T-cell (primary cell): Measurements from ENCODE around the gene DIRAS1. TPM values are rescaled to one million over a fixed set of nuclear protein-coding genes. Genes with fewer than 3 reads are reported as not detected.

Source experiments
- ATAC-seq, 4 experiments: fragments of 200-7000 bp in 3 of 4; fragments of 150-1000 bp in 1 of 4; cut with Tn5 transposase; replicated peaks in 1 of 4; 1 replicate in 3 of 4; 2 replicates in 1 of 4; pipeline ENCODE4 v1.10.0; 2021; ENCODE audit warnings: moderate library complexity in 3 of 4, mild to moderate bottlenecking in 2 of 4, moderate number of reproducible peaks in 1 of 4
- CTCF ChIA-PET, 2 donors: fragments of 300-600 bp; sonication (Branson Sonifier 250); formaldehyde crosslinking; loops; one replicate each; lab custom pipeline; 2022; ENCODE audit warnings: antibody characterized with exemption in 2 of 2; lab: Charles Lee
- POLR2A ChIA-PET, 2 donors: fragments of 300-600 bp; sonication (Branson Sonifier 250); formaldehyde crosslinking; loops; one replicate each; lab custom pipeline; 2022; ENCODE audit warnings: antibody characterized with exemption in 2 of 2; lab: Charles Lee
- DNase-seq, 35 experiments: peaks; one replicate each; pipeline versions ENCODE4 v3.0.0 to v3.0.0-alpha.2; 2013 to 2023
- H3K27ac ChIP-seq: one replicate; pipeline ENCODE4 v1.5.1; 2013; ENCODE audit warnings: low read length
- H3K27me3 ChIP-seq, 2 experiments: replicated peaks in 1 of 2; 1 replicate in 1 of 2; 2 replicates in 1 of 2; pipeline versions ENCODE4 v1.6.1 to v1.7.0; 2013; ENCODE audit warnings: low read length in 1 of 2, mixed read lengths in 1 of 2; ENCODE audit not compliant: control insufficient read depth in 2 of 2, insufficient read depth in 2 of 2; ENCODE audit errors: extremely low read depth in 1 of 2
- H3K36me3 ChIP-seq, 2 donors: 1 replicate in 1 of 2; 2 replicates in 1 of 2; pipeline versions ENCODE4 v1.6.1 to v1.7.0; 2013; ENCODE audit warnings: low read length in 1 of 2; ENCODE audit not compliant: control insufficient read depth in 2 of 2, insufficient read depth in 1 of 2; ENCODE audit errors: extremely low read depth in 1 of 2
- H3K4me1 ChIP-seq, 2 experiments: 1 replicate in 1 of 2; 2 replicates in 1 of 2; pipeline versions ENCODE4 v1.6.1 to v1.7.0; 2013; ENCODE audit warnings: low read length in 2 of 2, mixed read lengths in 1 of 2; ENCODE audit not compliant: insufficient read depth in 2 of 2, control insufficient read depth in 1 of 2; ENCODE audit errors: extremely low read depth in 1 of 2
- H3K4me3 ChIP-seq, 2 donors: 1 replicate in 1 of 2; 2 replicates in 1 of 2; pipeline versions ENCODE4 v1.5.1 to v1.7.0; 2013; ENCODE audit warnings: mild to moderate bottlenecking in 2 of 2, low read length in 1 of 2, moderate library complexity in 1 of 2; ENCODE audit not compliant: control insufficient read depth in 1 of 2; ENCODE audit errors: extremely low read depth in 1 of 2
- H3K9me3 ChIP-seq: 2 replicates; pipeline ENCODE4 v1.7.0; 2013
- H3K27ac Mint-ChIP-seq, 2 donors: one replicate each; pipeline ENCODE4 v1.8.0; 2020 to 2021; ENCODE audit warnings: mild to moderate bottlenecking in 2 of 2, mixed read lengths in 2 of 2
- H3K27me3 Mint-ChIP-seq, 2 donors: one replicate each; pipeline ENCODE4 v1.8.0; 2021 to 2022; ENCODE audit warnings: mixed read lengths in 2 of 2
- H3K36me3 Mint-ChIP-seq: one replicate; pipeline ENCODE4 v1.8.0; 2021; ENCODE audit warnings: mixed read lengths
- H3K4me1 Mint-ChIP-seq, 3 donors: one replicate each; pipeline ENCODE4 v1.8.0; 2020 to 2022; ENCODE audit warnings: mixed read lengths in 3 of 3, mild to moderate bottlenecking in 1 of 3
- H3K4me3 Mint-ChIP-seq, 3 donors: one replicate each; pipeline ENCODE4 v1.8.0; 2020 to 2022; ENCODE audit warnings: mild to moderate bottlenecking in 3 of 3, mixed read lengths in 3 of 3, moderate library complexity in 3 of 3
- H3K9me3 Mint-ChIP-seq, 3 donors: one replicate each; pipeline ENCODE4 v1.8.0; 2020 to 2022; ENCODE audit warnings: mixed read lengths in 3 of 3
- WGBS: methylation state at CpG from one replicate; pipeline ENCODE4 v1.1.5; 2013; ENCODE audit warnings: missing lambda C conversion rate; ENCODE audit not compliant: insufficient coverage; 5-methylcytosine and 5-hydroxymethylcytosine counted together
- total RNA-seq, 35 experiments: library from RNA in 6 of 35; stranded (reverse) in 6 of 35; fragments of 120-200 nt in 1 of 35; gene quantifications; one replicate each; pipeline versions ENCODE4 v1.2.1 to v1.2.4 and lab custom pipeline; 2013 to 2026

The DIRAS1 gene
- total RNA-seq, 5 donors from 2014 or later (not counting 1 experiment from before 2014, with no cell fraction given): 0.53 to 0.70 (median 0.60) TPM

- CTCF ChIA-PET: no interaction called here
- Histone ChIP-seq H3K27ac (no peak overlapping the region), H3K4me1 (peaks cover 2 to 16% of the 10 kb centered on the region in 2 experiments), H3K4me3 (no peak overlapping the region), H3K36me3 (peaks cover 0 to 4% of the 10 kb centered on the region in 2 donors), H3K9me3 (no peaks in the 10 kb centered on the region), H3K27me3 (peaks cover 3 to 82% of the 10 kb centered on the region in 2 experiments)
- POLR2A ChIA-PET: no interaction called here
- ATAC-seq (no peak), DNase-seq (no peak)
- H3K4me3 Mint-ChIP-seq: peak overlapping the region in 1 of 3 donors; percentile 62
- peaks cover 0 to 8% (median 5%) of the 10 kb centered on the region in 3 donors for H3K4me1 Mint-ChIP-seq
- 90% methylated on average over 3 of the region's 7 CpGs for WGBS
- peaks cover 16 to 48% of the 10 kb centered on the region in 2 donors for H3K27me3 Mint-ChIP-seq
- no peak overlapping the region for H3K27ac Mint-ChIP-seq
- peaks cover 6% of the 10 kb centered on the region for H3K36me3 Mint-ChIP-seq
- peaks cover 2 to 11% (median 3%) of the 10 kb centered on the region in 3 donors for H3K9me3 Mint-ChIP-seq
These were observed 1.9 kb downstream of the DIRAS1 start for GRCh38 chr19:2719232-2719735.

- Mint-ChIP-seq H3K36me3 (peaks cover 6% of the 10 kb centered on the region), H3K4me1 (peaks cover 0 to 8% (median 5%) of the 10 kb centered on the region in 3 donors), H3K27me3 (peaks cover 13 to 36% of the 10 kb centered on the region in 2 donors), H3K4me3 (no peak overlapping the region), H3K9me3 (peaks cover 2 to 11% (median 3%) of the 10 kb centered on the region in 3 donors), H3K27ac (no peak overlapping the region)
- Histone ChIP-seq H3K27ac (no peak overlapping the region), H3K27me3 (peaks cover 3 to 68% of the 10 kb centered on the region in 2 experiments), H3K4me1 (peaks cover 2 to 16% of the 10 kb centered on the region in 2 experiments), H3K9me3 (no peaks in the 10 kb centered on the region), H3K36me3 (peaks cover 0 to 4% of the 10 kb centered on the region in 2 donors), H3K4me3 (no peak overlapping the region)
- no peak for DNase-seq
- WGBS: 89% methylated on average over 41 of the region's 52 CpGs
- ATAC-seq: no peak
- CTCF ChIA-PET: no interaction called here
- POLR2A ChIA-PET: no interaction called here
These were observed 3.3 kb downstream of the DIRAS1 start for GRCh38 chr19:2717638-2718541.

- no peak for ATAC-seq
- peaks cover 0 to 8% (median 7%) of the 10 kb centered on the region in 3 donors for H3K4me1 Mint-ChIP-seq
- H3K4me3 Mint-ChIP-seq: no peak overlapping the region
These were observed 4.2 kb downstream of the DIRAS1 start for GRCh38 chr19:2716722-2717637.

GRCh38 chr19:2716275-2716650, 4.9 kb downstream of the DIRAS1 start:
- Histone ChIP-seq H3K9me3 (no peaks in the 10 kb centered on the region), H3K27ac (no peak overlapping the region), H3K27me3 (peaks cover 0 to 63% of the 10 kb centered on the region in 2 experiments), H3K36me3 (peaks cover 0 to 4% of the 10 kb centered on the region in 2 donors), H3K4me1 (peaks cover 2 to 14% of the 10 kb centered on the region in 2 experiments), H3K4me3 (no peak overlapping the region)
- ChIA-PET CTCF (no interaction called here), POLR2A (no interaction called here)
- Mint-ChIP-seq H3K27me3 (peaks cover 8 to 32% of the 10 kb centered on the region in 2 donors), H3K4me1 (peaks cover 5 to 12% (median 6%) of the 10 kb centered on the region in 3 donors), H3K36me3 (peaks cover 6% of the 10 kb centered on the region), H3K9me3 (peaks cover 2 to 11% (median 3%) of the 10 kb centered on the region in 3 donors), H3K4me3 (no peak overlapping the region), H3K27ac (no peak overlapping the region)
- DNase-seq (no peak), ATAC-seq (no peak)
- 84% methylated on average over 9 of the region's 19 CpGs for WGBS

More at GRCh38 chr19:2716722-2717637, 4.2 kb downstream of the DIRAS1 start:
- peaks cover 0 to 62% of the 10 kb centered on the region in 2 experiments for H3K27me3 ChIP-seq
- H3K9me3 Mint-ChIP-seq: peaks cover 2 to 11% (median 3%) of the 10 kb centered on the region in 3 donors
- peaks cover 2 to 16% of the 10 kb centered on the region in 2 experiments for H3K4me1 ChIP-seq
- H3K9me3 ChIP-seq: no peaks in the 10 kb centered on the region
- no peak overlapping the region for H3K27ac ChIP-seq
- CTCF ChIA-PET: no interaction called here
- WGBS: 97% methylated on average over 39 of the region's 51 CpGs
- no peak overlapping the region for H3K27ac Mint-ChIP-seq
- no peak for DNase-seq
- peaks cover 12 to 33% of the 10 kb centered on the region in 2 donors for H3K27me3 Mint-ChIP-seq
- no peak overlapping the region for H3K4me3 ChIP-seq
- H3K36me3 Mint-ChIP-seq: peaks cover 6% of the 10 kb centered on the region
- peaks cover 0 to 4% of the 10 kb centered on the region in 2 donors for H3K36me3 ChIP-seq
- POLR2A ChIA-PET: no interaction called here

- peaks cover 9 to 16% (median 11%) of the 10 kb centered on the region in 3 donors for H3K4me1 Mint-ChIP-seq
- H3K27ac Mint-ChIP-seq: no peak overlapping the region
- no peak for DNase-seq
- peaks cover 0 to 65% of the 10 kb centered on the region in 2 experiments for H3K27me3 ChIP-seq
- ChIA-PET POLR2A (no interaction called here), CTCF (no interaction called here)
- no peak overlapping the region for H3K27ac ChIP-seq
- ATAC-seq: no peak
- H3K36me3 Mint-ChIP-seq: peaks cover 6% of the 10 kb centered on the region
- no peak overlapping the region for H3K4me3 Mint-ChIP-seq
- H3K4me3 ChIP-seq: no peak overlapping the region
- peaks cover 8 to 33% of the 10 kb centered on the region in 2 donors for H3K27me3 Mint-ChIP-seq
- no peaks in the 10 kb centered on the region for H3K9me3 ChIP-seq
- 81% methylated on average over 7 of the region's 12 CpGs for WGBS
- H3K9me3 Mint-ChIP-seq: peaks cover 2 to 11% (median 3%) of the 10 kb centered on the region in 3 donors
- peaks cover 0 to 4% of the 10 kb centered on the region in 2 donors for H3K36me3 ChIP-seq
- H3K4me1 ChIP-seq: peaks cover 6 to 18% of the 10 kb centered on the region in 2 experiments
These were observed 5.5 kb downstream of the DIRAS1 start for GRCh38 chr19:2715470-2716274.
